Stimulated activated CD8-positive, alpha-beta memory T cell treated with anti-CD3 and anti-CD28 coated beads, Interleukin-15, amount 100 ng/mL, for 48 hours (primary cell): Measurements from ENCODE around the gene TAF15.

Source experiments
- DNase-seq, 2 donors: peaks; one replicate each; pipeline ENCODE4 v3.0.0-alpha.2; 2020; ENCODE audit warnings: low read depth in 2 of 2

TAF15 gene

GRCh38 chr17:35872196-35872980, 63.1 kb downstream of the TAF15 start:
- DNase-seq = no peak

- DNase-seq = no peak
Measured at GRCh38 chr17:35875072-35875799, 66.0 kb downstream of the TAF15 start.

- no peak for DNase-seq
Measured at GRCh38 chr17:35875800-35876139, 66.5 kb downstream of the TAF15 start.

GRCh38 chr17:35876534-35876933, 67.2 kb downstream of the TAF15 start:
- DNase-seq = no peak

- no peak for DNase-seq
Measured at GRCh38 chr17:35877345-35878029, 68.2 kb downstream of the TAF15 start.

GRCh38 chr17:35878361-35878760, 69.1 kb downstream of the TAF15 start:
- DNase-seq = no peak

- no peak for DNase-seq
Measured at GRCh38 chr17:35879773-35880654, 70.7 kb downstream of the TAF15 start, which contains the start of gene CCL5. CCL5 (minus strand) TSS chr17:35880360.

GRCh38 chr17:35889241-35889640, 80.0 kb downstream of the TAF15 start:
- no peak for DNase-seq

- DNase-seq = no peak
Measured at GRCh38 chr17:35889818-35890773, 80.8 kb downstream of the TAF15 start.

GRCh38 chr17:35890774-35891155, 81.5 kb downstream of the TAF15 start:
- DNase-seq = no peak

GRCh38 chr17:35891269-35891668, 82.0 kb downstream of the TAF15 start:
- no peak for DNase-seq

- peak in 1 of 2 donors; percentile 69 for DNase-seq
Measured at GRCh38 chr17:35892091-35893035, 83.1 kb downstream of the TAF15 start.

GRCh38 chr17:35893751-35894150, 84.5 kb downstream of the TAF15 start:
- no peak for DNase-seq

- DNase-seq = no peak
Measured at GRCh38 chr17:35894206-35894605, 84.9 kb downstream of the TAF15 start.

- DNase-seq = peak in 1 of 2 donors; percentile 69
Measured at GRCh38 chr17:35895636-35896587, 86.6 kb downstream of the TAF15 start.
